OCI-LY7 (cell line): ENCODE results near the gene PTPRE. TPM values are rescaled to one million over a fixed set of nuclear protein-coding genes. Genes with fewer than 3 reads are reported as not detected.

Experiments
- BruUV-seq: library from RNA; stranded (reverse); fragments of 400-500 nt; replicated peaks from 2 replicates; lab custom pipeline; 2021; lab: Mats Ljungman, UMichigan
- CTCF ChIA-PET: fragments of 300-600 bp; sonication (Branson Sonifier 250); formaldehyde crosslinking; loops from one replicate; lab custom pipeline; 2022; ENCODE audit warnings: antibody characterized with exemption; ENCODE audit not compliant: unreplicated experiment; lab: Charles Lee
- POLR2A ChIA-PET: fragments of 300-600 bp; sonication (Branson Sonifier 250); formaldehyde crosslinking; loops from one replicate; lab custom pipeline; 2022; ENCODE audit warnings: antibody characterized with exemption; lab: Charles Lee
- DNase-seq: peaks from one replicate; pipeline ENCODE4 v3.0.0-alpha.2; 2015; ENCODE audit warnings: low spot score
- H2AFZ ChIP-seq: fragments of 200-600 bp; sonication (generic), shearing (Covaris generic); 2 replicates; pipeline ENCODE4 v1.6.1; 2014; ENCODE audit warnings: mild to moderate bottlenecking, antibody characterized with exemption, low read length, moderate library complexity
- H3K27ac ChIP-seq: fragments of 200-600 bp; sonication (generic); 2 replicates; pipeline ENCODE4 v1.5.1; 2014; ENCODE audit warnings: mixed run types, low read depth, mild to moderate bottlenecking, moderate library complexity, low read length, inconsistent platforms; ENCODE audit not compliant: poor library complexity, severe bottlenecking
- H3K36me3 ChIP-seq: fragments of 200-600 bp; sonication (generic); 2 replicates; pipeline ENCODE4 v1.6.1; 2014; ENCODE audit warnings: mild to moderate bottlenecking, antibody characterized with exemption, low read length, moderate library complexity, mixed read lengths; ENCODE audit not compliant: insufficient read depth
- H3K4me1 ChIP-seq: fragments of 200-600 bp; sonication (generic); 2 replicates; pipeline ENCODE4 v1.5.1; 2014; ENCODE audit warnings: mild to moderate bottlenecking, low read length; ENCODE audit not compliant: insufficient read depth, poor library complexity, severe bottlenecking
- H3K4me2 ChIP-seq: fragments of 200-600 bp; sonication (generic); 2 replicates; pipeline ENCODE4 v1.6.1; 2014; ENCODE audit warnings: mild to moderate bottlenecking, low read length
- H3K4me3 ChIP-seq: fragments of 200-600 bp; sonication (generic); 2 replicates; pipeline ENCODE4 v1.5.1; 2014; ENCODE audit warnings: mild to moderate bottlenecking, low read depth, low read length; ENCODE audit not compliant: poor library complexity, severe bottlenecking
- H3K79me2 ChIP-seq: fragments of 200-600 bp; sonication (generic); 2 replicates; pipeline ENCODE4 v1.6.1; 2016; ENCODE audit warnings: low read depth, mild to moderate bottlenecking, low read length, moderate library complexity, mixed read lengths; ENCODE audit not compliant: insufficient read depth
- H3K9me2 ChIP-seq: fragments of 200-600 bp; sonication (generic); 2 replicates; pipeline ENCODE4 v1.6.1; 2016; ENCODE audit warnings: mild to moderate bottlenecking, low read length, mixed read lengths; ENCODE audit not compliant: insufficient read depth
- H3K9me3 ChIP-seq: fragments of 200-600 bp; sonication (generic); 2 replicates; pipeline ENCODE4 v1.6.1; 2014; ENCODE audit warnings: mild to moderate bottlenecking, mixed run types, low read length, mixed read lengths
- H4K20me1 ChIP-seq: fragments of 200-600 bp; sonication (generic); 2 replicates; pipeline ENCODE4 v1.6.1; 2014; ENCODE audit warnings: mild to moderate bottlenecking, antibody characterized with exemption, low read length, moderate library complexity, mixed read lengths; ENCODE audit not compliant: insufficient read depth
- CTCF ChIP-seq: fragments of 200-600 bp; sonication (generic); conservative IDR thresholded peaks from 2 replicates; pipeline ENCODE4 v1.5.1; 2014; ENCODE audit warnings: mild to moderate bottlenecking, antibody characterized with exemption, low read length, moderate library complexity, mixed read lengths
- EZH2phosphoT487 ChIP-seq: fragments of 200-600 bp; sonication (generic); IDR thresholded peaks from 2 replicates; pipeline ENCODE4 v1.6.1; 2018; ENCODE audit warnings: low read depth, borderline replicate concordance, mild to moderate bottlenecking, mixed run types, antibody characterized with exemption, low read length, moderate library complexity, mixed read lengths
- intact Hi-C: fragments of 100-400 bp; cut with micrococcal nuclease; formaldehyde crosslinking; loops from one replicate; pipeline ENCODE4 v1.10.0; 2022; ENCODE audit not compliant: unreplicated experiment
- total RNA-seq, 2 experiments: library from RNA; depleted of rRNA in 1 of 2; stranded (reverse); fragments of >200 nt in 1 of 2; shearing (Covaris generic) in 1 of 2; gene quantifications; 2 replicates each; pipeline ENCODE4 v1.2.3, GENCODE V29; 2014 to 2022

The PTPRE gene
- total RNA-seq, 2 experiments from 2014 or later = 6.8 to 8.3 TPM

GRCh38 chr10:127990846-127991542, 84.1 kb downstream of the PTPRE start:
- H3K4me3 ChIP-seq = no peak overlapping the region

GRCh38 chr10:127991543-127992255, 84.8 kb downstream of the PTPRE start:
- DNase-seq = no peak
- no TSS peak for BruUV-seq
- ChIA-PET CTCF (no interaction called here), POLR2A (no interaction called here)
- no peak overlapping the region for H2AFZ ChIP-seq
- H4K20me1 ChIP-seq = no peaks in the 10 kb centered on the region
- intact Hi-C loops = no loop called here
- H3K36me3 ChIP-seq = no peaks in the 10 kb centered on the region
- no peak overlapping the region for H3K4me3 ChIP-seq
- TF ChIP-seq CTCF = no peak
- TF ChIP-seq EZH2phosphoT487 = no peak
- no peaks in the 10 kb centered on the region for H3K4me1 ChIP-seq
- no peaks in the 10 kb centered on the region for H3K9me2 ChIP-seq
- no peak overlapping the region for H3K4me2 ChIP-seq
- H3K79me2 ChIP-seq = no peaks in the 10 kb centered on the region
- no peaks in the 10 kb centered on the region for H3K9me3 ChIP-seq
- no peak overlapping the region for H3K27ac ChIP-seq

More at GRCh38 chr10:127990846-127991542, 84.1 kb downstream of the PTPRE start:
- Histone ChIP-seq H3K4me2 (no peak overlapping the region), H3K9me3 (no peaks in the 10 kb centered on the region), H3K79me2 (no peaks in the 10 kb centered on the region), H3K9me2 (no peaks in the 10 kb centered on the region), H3K27ac (no peak overlapping the region), H2AFZ (no peak overlapping the region), H3K36me3 (no peaks in the 10 kb centered on the region), H4K20me1 (no peaks in the 10 kb centered on the region), H3K4me1 (no peaks in the 10 kb centered on the region)
- ChIA-PET POLR2A (no interaction called here), CTCF (no interaction called here)
- no TSS peak for BruUV-seq
- TF ChIP-seq CTCF (no peak), EZH2phosphoT487 (no peak)
- DNase-seq = no peak
- intact Hi-C loops = no loop called here

- BruUV-seq = no TSS peak
- H3K4me3 ChIP-seq = no peak overlapping the region
- DNase-seq = no peak
- no peak overlapping the region for H3K27ac ChIP-seq
- intact Hi-C loops = no loop called here
- CTCF ChIA-PET = no interaction called here
- no peaks in the 10 kb centered on the region for H3K79me2 ChIP-seq
- H3K9me2 ChIP-seq = no peaks in the 10 kb centered on the region
- TF ChIP-seq CTCF = no peak
- no peak for TF ChIP-seq EZH2phosphoT487
- no peaks in the 10 kb centered on the region for H3K36me3 ChIP-seq
- POLR2A ChIA-PET = no interaction called here
- H2AFZ ChIP-seq = no peak overlapping the region
- H3K4me1 ChIP-seq = no peaks in the 10 kb centered on the region
- no peaks in the 10 kb centered on the region for H4K20me1 ChIP-seq
- H3K9me3 ChIP-seq = no peaks in the 10 kb centered on the region
- no peak overlapping the region for H3K4me2 ChIP-seq
These were observed 85.5 kb downstream of the PTPRE start for GRCh38 chr10:127992376-127992775.
